Measurements from ENCODE around the gene MST1R. TPM values are rescaled to one million over a fixed set of nuclear protein-coding genes. Genes with fewer than 3 reads are reported as not detected.

The MST1R gene
- total and polyA plus RNA-seq, 9 of the 15 experiments (the other 6 are each of a cell fraction or from before 2014, with no cell fraction given): 1.3 to 10.0 (median 3.8) TPM

- TF ChIP-seq NEUROD1 (IDR thresholded peaks at IDR 0.05; ENCODE audit: borderline replicate concordance, low read depth, low read length, partially characterized antibody) (no peak), MXD1 (CRISPR knock-in tag; IDR thresholded peaks at IDR 0.05; ENCODE audit: borderline replicate concordance, poor library complexity, severe bottlenecking) (peak; percentile 78), KLF6 (CRISPR knock-in tag; IDR thresholded peaks at IDR 0.05; ENCODE audit: borderline replicate concordance) (no peak), JUND (IDR thresholded peaks at IDR 0.05; ENCODE audit: borderline replicate concordance, low read depth, low read length) (peak; percentile 70), JUND (tag; IDR thresholded peaks at IDR 0.05; ENCODE audit: borderline replicate concordance, low read depth, low read length) (no peak), ATF1 (CRISPR knock-in tag; IDR thresholded peaks at IDR 0.05) (no peak), ATF1 (tag; IDR thresholded peaks at IDR 0.05) (peak; percentile 59), HNRNPL (IDR thresholded peaks at IDR 0.05; ENCODE audit: low read depth, low read length) (0 out of 2 replicates have a peak, but pooled peaks have one; percentile 36), ATF2 (CRISPR knock-in tag; IDR thresholded peaks at IDR 0.05) (no peak), EP400 (IDR thresholded peaks at IDR 0.05) (peak; percentile 91), SOX6 (IDR thresholded peaks at IDR 0.05) (0 out of 2 replicates have a peak, but pooled peaks have one; percentile 12), NUFIP1 (IDR thresholded peaks at IDR 0.05; ENCODE audit: partially characterized antibody) (no peak), HDAC1 (IDR thresholded peaks at IDR 0.05) (peak; percentile 7 to 98; a peak in 2 of 4 replicates), CBX3 (IDR thresholded peaks at IDR 0.05; ENCODE audit: borderline replicate concordance in 1 of 2, low read length in 2 of 2) (peak in 1 of 2 experiments; percentile 23; a peak in 1 of 3 replicates), MAZ (CRISPR knock-in tag; conservative IDR thresholded peaks at IDR 0.05 in 1 of 2, IDR thresholded peaks at IDR 0.05 in 1 of 2) (peak; percentile 72 to 87; a peak in 3 of 4 replicates), TCF3 (CRISPR knock-in tag; IDR thresholded peaks at IDR 0.05) (no peak), CTCFL (IDR thresholded peaks at IDR 0.05; ENCODE audit: borderline replicate concordance, insufficient read depth, low read depth, low read length, poor library complexity, severe bottlenecking) (peak; percentile 77), MAX (CRISPR knock-in tag; IDR thresholded peaks at IDR 0.05) (peak; percentile 92), DNMT1 (IDR thresholded peaks at IDR 0.05) (no peak), SAP30 (IDR thresholded peaks at IDR 0.05; ENCODE audit: borderline replicate concordance, insufficient read depth, low read depth, low read length, poor library complexity, severe bottlenecking) (peak; percentile 96)
- TF ChIP-seq, protein P1, sequence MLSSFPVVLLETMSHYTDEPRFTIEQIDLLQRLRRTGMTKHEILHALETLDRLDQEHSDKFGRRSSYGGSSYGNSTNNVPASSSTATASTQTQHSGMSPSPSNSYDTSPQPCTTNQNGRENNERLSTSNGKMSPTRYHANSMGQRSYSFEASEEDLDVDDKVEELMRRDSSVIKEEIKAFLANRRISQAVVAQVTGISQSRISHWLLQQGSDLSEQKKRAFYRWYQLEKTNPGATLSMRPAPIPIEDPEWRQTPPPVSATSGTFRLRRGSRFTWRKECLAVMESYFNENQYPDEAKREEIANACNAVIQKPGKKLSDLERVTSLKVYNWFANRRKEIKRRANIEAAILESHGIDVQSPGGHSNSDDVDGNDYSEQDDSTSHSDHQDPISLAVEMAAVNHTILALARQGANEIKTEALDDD (IDR thresholded peaks at IDR 0.05): 0 out of 2 replicates have a peak, but pooled peaks have one; percentile 28
Measured at GRCh38 chr3:49929291-49930167, 25.9 kb upstream of the MST1R start, which contains the start of gene MON1A (continued).
